AG20443 (cell line): Measurements from ENCODE around the gene LNPK.
"Not testable (repeated sequence)": the region's sequence is repeated elsewhere in the genome, so short reads cannot be mapped to it uniquely, and the experiment has no call there.

Experiments
- DNase-seq: peaks from one replicate; pipeline ENCODE4 v3.0.0; 2012; ENCODE audit warnings: low spot score, mixed read lengths

LNPK gene

GRCh38 chr2:175973373-175973772, 28.7 kb downstream of the LNPK start:
- no peak for DNase-seq

- DNase-seq = no peak
Measured at GRCh38 chr2:175966839-175967238, 35.2 kb downstream of the LNPK start.

- DNase-seq = no peak
Measured at GRCh38 chr2:175965773-175966172, 36.3 kb downstream of the LNPK start.

- no peak for DNase-seq
Measured at GRCh38 chr2:175964195-175964594, 37.9 kb downstream of the LNPK start.

GRCh38 chr2:175963171-175963570, 38.9 kb downstream of the LNPK start:
- DNase-seq = not testable (repeated sequence)

GRCh38 chr2:175957845-175958244, 44.2 kb downstream of the LNPK start:
- no peak for DNase-seq

GRCh38 chr2:175955136-175955535, 46.9 kb downstream of the LNPK start:
- DNase-seq = no peak

- no peak for DNase-seq
Measured at GRCh38 chr2:175950512-175950911, 51.6 kb downstream of the LNPK start.

- DNase-seq = no peak
Measured at GRCh38 chr2:175948191-175948590, 53.9 kb downstream of the LNPK start.

- DNase-seq = no peak
Measured at GRCh38 chr2:175947073-175947472, 55.0 kb downstream of the LNPK start.

GRCh38 chr2:175941699-175942098, 60.4 kb downstream of the LNPK start:
- DNase-seq = no peak

GRCh38 chr2:175937216-175937615, 64.9 kb downstream of the LNPK start:
- DNase-seq = no peak

GRCh38 chr2:175935289-175936181, 66.5 kb downstream of the LNPK start:
- no peak for DNase-seq

- DNase-seq = no peak
Measured at GRCh38 chr2:175932675-175933074, 69.4 kb downstream of the LNPK start.

GRCh38 chr2:175931805-175932204, 70.3 kb downstream of the LNPK start:
- peak; percentile 59 for DNase-seq

GRCh38 chr2:175930504-175930903, 71.6 kb downstream of the LNPK start:
- DNase-seq = no peak

GRCh38 chr2:175929850-175930249, 72.2 kb downstream of the LNPK start:
- no peak for DNase-seq

- DNase-seq = peak; percentile 43
Measured at GRCh38 chr2:175926272-175926671, 75.8 kb downstream of the LNPK start.

- no peak for DNase-seq
Measured at GRCh38 chr2:175922160-175922559, 79.9 kb downstream of the LNPK start.

GRCh38 chr2:175918935-175919334, 83.1 kb downstream of the LNPK start:
- no peak for DNase-seq

- no peak for DNase-seq
Measured at GRCh38 chr2:175914846-175915245, 87.2 kb downstream of the LNPK start.

- not testable (repeated sequence) for DNase-seq
Measured at GRCh38 chr2:175913849-175914743, 88.0 kb downstream of the LNPK start.

GRCh38 chr2:175913267-175913666, 88.8 kb downstream of the LNPK start:
- not testable (repeated sequence) for DNase-seq
